ENCODE measurements around the gene NDOR1. TPM values are rescaled to one million over a fixed set of nuclear protein-coding genes. Genes with fewer than 3 reads are reported as not detected.

The NDOR1 gene
- total RNA-seq, 1 experiment from 2014 or later, result 31.8 TPM

- POLR2A ChIA-PET, result interaction anchor here (0.7 to 1.0 kb wide), 2 partner anchors 43 to 59 kb away, joined by 3 read pairs; no protein-coding TSS in a partner anchor
- H3K9me3 ChIP-seq, result no peaks in the 10 kb centered on the region
- peaks cover 15% of the 10 kb centered on the region for H3K36me3 Mint-ChIP-seq (ENCODE audit: insufficient read depth, unreplicated experiment)
- no peak for DNase-seq
- H3K27ac Mint-ChIP-seq (ENCODE audit: unreplicated experiment), result no peak overlapping the region
- peaks cover 2% of the 10 kb centered on the region; the same call in 1 of the 2 replicates for H3K27me3 ChIP-seq (replicated peaks; ENCODE audit: control insufficient read depth, insufficient read depth, low read length)
- no TSS peak for BruUV-seq (replicated peaks)
- H3K4me1 Mint-ChIP-seq (ENCODE audit: low read depth, unreplicated experiment), result peaks cover 6% of the 10 kb centered on the region
- H3K4me1 ChIP-seq, result peaks cover 16% of the 10 kb centered on the region
- H3K4me3 Mint-ChIP-seq (ENCODE audit: unreplicated experiment), result peak overlapping the region; percentile 65
- intact Hi-C loops (cut with micrococcal nuclease; ENCODE audit: unreplicated experiment), result no loop called here
- CTCF ChIA-PET, result interaction anchor here (3.1 kb wide), 1 partner anchor 66 kb away, joined by 16 read pairs; no protein-coding TSS in a partner anchor
- peaks cover 4% of the 10 kb centered on the region for H3K27me3 Mint-ChIP-seq (ENCODE audit: insufficient read depth, unreplicated experiment)
- no peak overlapping the region for H3K4me3 ChIP-seq (ENCODE audit: low read depth, low read length)
- no peak for TF ChIP-seq CTCF (IDR thresholded peaks at IDR 0.05; ENCODE audit: insufficient read depth in 1 of 2, low read depth in 1 of 2, low read length in 1 of 2, severe bottlenecking in 1 of 2, unreplicated experiment in 1 of 2)
- no peaks in the 10 kb centered on the region for H3K36me3 ChIP-seq (ENCODE audit: control insufficient read depth, insufficient read depth, low read length)
- no peaks in the 10 kb centered on the region for H3K9me3 Mint-ChIP-seq (ENCODE audit: unreplicated experiment)
These were observed 34.9 kb upstream of the NDOR1 start for GRCh38 chr9:137170486-137171148.

GRCh38 chr9:137171149-137171900 lies 34.2 kb upstream of the NDOR1 start:
- intact Hi-C loops (cut with micrococcal nuclease; ENCODE audit: unreplicated experiment), result no loop called here
- Mint-ChIP-seq H3K9me3 (ENCODE audit: unreplicated experiment) (no peaks in the 10 kb centered on the region), H3K36me3 (ENCODE audit: insufficient read depth, unreplicated experiment) (peaks cover 20% of the 10 kb centered on the region), H3K27ac (ENCODE audit: unreplicated experiment) (no peak overlapping the region), H3K4me3 (ENCODE audit: unreplicated experiment) (no peak overlapping the region), H3K4me1 (ENCODE audit: low read depth, unreplicated experiment) (peaks cover 5% of the 10 kb centered on the region), H3K27me3 (ENCODE audit: insufficient read depth, unreplicated experiment) (peaks cover 4% of the 10 kb centered on the region)
- Histone ChIP-seq H3K4me3 (ENCODE audit: low read depth, low read length) (no peak overlapping the region), H3K9me3 (no peaks in the 10 kb centered on the region), H3K36me3 (ENCODE audit: control insufficient read depth, insufficient read depth, low read length) (no peaks in the 10 kb centered on the region), H3K27me3 (replicated peaks; ENCODE audit: control insufficient read depth, insufficient read depth, low read length) (peaks cover 2% of the 10 kb centered on the region; the same call in 1 of the 2 replicates), H3K4me1 (peaks cover 16% of the 10 kb centered on the region)
- BruUV-seq (replicated peaks), result no TSS peak
- TF ChIP-seq CTCF (IDR thresholded peaks at IDR 0.05; ENCODE audit: insufficient read depth in 1 of 2, low read depth in 1 of 2, low read length in 1 of 2, severe bottlenecking in 1 of 2, unreplicated experiment in 1 of 2), result no peak
- ChIA-PET CTCF (no interaction called here), POLR2A (interaction anchor here (0.6 kb wide), 1 partner anchor 41 kb away, joined by 10 read pairs; no protein-coding TSS in a partner anchor)
- DNase-seq, result no peak

- Histone ChIP-seq H3K9me3 (no peaks in the 10 kb centered on the region), H3K4me1 (peaks cover 10% of the 10 kb centered on the region; the same call in 1 of the 2 replicates), H3K4me3 (ENCODE audit: low read depth, low read length) (no peak overlapping the region), H3K36me3 (ENCODE audit: control insufficient read depth, insufficient read depth, low read length) (no peaks in the 10 kb centered on the region), H3K27me3 (replicated peaks; ENCODE audit: control insufficient read depth, insufficient read depth, low read length) (no peaks in the 10 kb centered on the region; the same call in 1 of the 2 replicates)
- Mint-ChIP-seq H3K27me3 (ENCODE audit: insufficient read depth, unreplicated experiment) (no peaks in the 10 kb centered on the region), H3K9me3 (ENCODE audit: unreplicated experiment) (no peaks in the 10 kb centered on the region), H3K27ac (ENCODE audit: unreplicated experiment) (no peak overlapping the region), H3K4me3 (ENCODE audit: unreplicated experiment) (no peak overlapping the region), H3K36me3 (ENCODE audit: insufficient read depth, unreplicated experiment) (peaks cover 27% of the 10 kb centered on the region), H3K4me1 (ENCODE audit: low read depth, unreplicated experiment) (no peaks in the 10 kb centered on the region)
- no peak for DNase-seq
- intact Hi-C loops (cut with micrococcal nuclease; ENCODE audit: unreplicated experiment), result no loop called here
- TF ChIP-seq CTCF (IDR thresholded peaks at IDR 0.05; ENCODE audit: insufficient read depth in 1 of 2, low read depth in 1 of 2, low read length in 1 of 2, severe bottlenecking in 1 of 2, unreplicated experiment in 1 of 2), result no peak
- ChIA-PET POLR2A (no interaction called here), CTCF (no interaction called here)
- no TSS peak for BruUV-seq (replicated peaks)
These were observed 32.4 kb upstream of the NDOR1 start for GRCh38 chr9:137172901-137173795.

All from Caco-2 (cell line).